Posterior cingulate gyrus (tissue), 11 donors: ENCODE results near the gene ATP5F1E.

Experiments
- DNase-seq, 10 donors: peaks; one replicate each; pipeline versions ENCODE4 v3.0.0 to v3.0.0-alpha.2; 2020 to 2021; ENCODE audit warnings: mixed read lengths in 3 of 10
- intact Hi-C: fragments of 100-400 bp; cut with DNase I; formaldehyde crosslinking; loops from one replicate; pipeline ENCODE4 v1.15.1; 2023

ATP5F1E gene

DNA sequence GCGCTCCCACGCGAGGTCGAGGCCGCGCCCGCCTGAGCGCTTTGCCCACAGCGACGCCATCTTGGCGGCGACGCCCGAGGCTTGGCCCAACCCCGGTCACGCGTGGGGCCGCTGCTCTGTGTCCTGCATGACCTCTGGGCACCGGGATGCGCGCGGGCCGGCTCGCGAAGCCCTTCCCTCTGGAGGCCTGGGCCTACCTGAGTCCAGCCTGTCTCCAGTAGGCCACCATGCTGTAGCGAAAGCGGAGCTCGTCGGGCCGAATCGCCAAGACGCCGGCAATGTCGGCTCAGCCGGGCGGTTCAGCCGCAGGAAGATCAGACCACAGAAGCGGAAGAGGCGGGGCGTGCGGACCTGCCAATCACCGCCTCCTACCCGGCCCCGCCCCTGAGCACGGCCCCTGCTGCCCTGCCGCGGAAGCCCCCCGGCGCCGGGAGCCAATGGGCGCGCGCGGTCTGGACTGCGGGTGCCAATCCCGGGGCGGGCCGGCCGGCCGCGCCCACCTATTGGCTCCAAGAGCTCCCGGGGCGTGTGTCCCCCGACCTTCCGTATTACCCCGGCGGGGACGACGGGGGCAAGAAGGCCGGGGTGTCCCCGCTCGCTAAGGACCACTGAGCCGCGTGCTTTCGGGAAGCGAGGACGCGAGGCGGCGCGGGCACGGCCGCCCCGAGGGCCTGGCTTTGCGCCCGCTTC, at the start of gene ATP5F1E:
Gene ATP5F1E (minus strand): TSS at position 313 of the 690 bp plus-strand sequence. CDS start 84 bp downstream, at position 229.
- intact Hi-C loops, result loop anchor here (1.0 to 5.0 kb wide), 2 partner anchors 10 to 50 kb away; partner anchors contain the start of genes NELFCD and PRELID3B
- peak; percentile 91 to 100 (median 96) for DNase-seq

DNA sequence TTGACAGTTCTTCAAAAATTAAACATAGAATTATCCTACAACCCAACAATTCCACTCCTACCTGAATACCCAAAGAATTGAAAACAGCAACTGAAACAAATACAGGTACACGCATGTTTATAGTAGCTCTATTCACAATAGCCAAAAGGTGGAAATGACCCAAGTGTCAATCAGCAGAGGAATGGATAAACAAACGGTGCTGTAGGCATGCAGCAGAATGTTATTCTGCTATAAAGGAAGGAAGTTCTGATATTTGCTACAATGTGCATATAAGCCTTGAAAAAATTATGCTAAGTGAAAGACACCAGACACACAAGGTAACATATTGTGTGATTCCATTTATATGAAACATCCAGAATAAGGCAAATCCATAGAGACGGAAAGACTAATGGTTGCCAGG, 48.9 kb upstream of the ATP5F1E start:
- intact Hi-C loops, result no loop called here

DNA sequence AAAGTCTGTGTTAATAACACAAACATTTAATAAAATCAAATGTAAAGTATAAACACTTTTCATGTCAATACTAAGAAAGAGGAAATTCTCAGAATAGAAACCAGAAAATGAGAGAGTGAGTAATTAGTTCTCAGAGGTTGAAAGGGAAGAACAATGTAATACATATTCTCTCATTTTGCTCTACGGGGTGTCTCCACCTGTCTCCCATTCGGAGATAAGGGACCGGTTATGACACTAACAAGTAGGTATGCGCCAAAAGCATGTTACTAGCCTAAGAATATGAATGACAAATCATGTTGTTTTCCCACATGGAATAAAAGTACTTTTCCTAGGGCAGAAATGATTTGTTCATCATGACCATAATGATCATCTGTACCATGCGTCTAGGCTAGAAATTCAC, 46.1 kb upstream of the ATP5F1E start:
- intact Hi-C loops, result no loop called here
- no peak for DNase-seq

More for the DNA sequence above, 48.9 kb upstream of the ATP5F1E start:
- DNase-seq, result no peak

DNA sequence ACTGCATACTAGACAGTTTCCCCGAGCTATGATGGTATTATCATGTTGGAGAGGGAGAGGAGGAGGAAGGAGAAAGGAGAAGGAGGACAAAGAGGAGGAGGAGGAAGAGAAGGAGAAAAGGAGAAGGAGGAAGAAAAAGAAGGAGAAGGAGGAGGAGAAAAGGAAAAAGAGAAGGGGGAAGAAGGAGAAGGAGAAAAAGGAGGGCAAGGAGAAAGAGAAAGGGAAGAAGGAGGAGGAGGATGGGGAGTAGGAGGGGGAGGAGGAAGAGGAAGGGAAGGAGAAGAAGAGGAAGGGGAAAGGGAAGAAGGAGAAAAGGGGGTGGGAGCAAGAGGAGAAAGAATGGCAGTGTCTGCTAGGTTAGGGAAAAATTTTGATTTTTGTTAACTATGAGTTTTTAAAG, 45.6 kb upstream of the ATP5F1E start:
- no peak for DNase-seq
- intact Hi-C loops, result no loop called here

DNA sequence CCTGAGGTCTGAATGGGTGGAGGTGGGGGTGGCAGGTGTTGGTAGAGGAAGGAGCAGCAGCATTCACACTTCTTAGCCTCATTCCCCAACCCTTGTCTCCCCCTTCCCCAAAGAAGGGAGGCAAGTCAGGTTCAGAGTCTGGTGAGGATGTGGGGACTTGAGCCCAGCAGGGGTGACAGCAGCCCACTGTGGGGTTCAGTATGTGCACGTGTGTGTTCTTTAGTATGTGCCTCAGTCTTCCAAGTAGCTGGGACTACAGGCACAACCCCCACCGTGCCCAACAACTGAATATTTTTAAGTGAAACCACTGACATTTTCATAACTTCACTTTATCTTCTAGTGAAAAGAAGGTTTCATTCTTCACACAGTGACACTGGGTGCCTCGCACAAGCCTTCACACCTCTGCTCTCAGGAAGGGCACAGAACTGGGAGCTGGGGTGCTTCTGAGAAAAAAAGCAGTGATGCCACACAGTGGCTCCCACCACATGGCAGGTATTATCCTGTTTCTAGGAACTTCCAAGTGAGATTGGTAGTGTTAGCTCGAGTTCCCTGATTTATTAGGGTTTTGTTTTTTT, 43.9 kb upstream of the ATP5F1E start:
- DNase-seq, result no peak
- intact Hi-C loops, result no loop called here

DNA sequence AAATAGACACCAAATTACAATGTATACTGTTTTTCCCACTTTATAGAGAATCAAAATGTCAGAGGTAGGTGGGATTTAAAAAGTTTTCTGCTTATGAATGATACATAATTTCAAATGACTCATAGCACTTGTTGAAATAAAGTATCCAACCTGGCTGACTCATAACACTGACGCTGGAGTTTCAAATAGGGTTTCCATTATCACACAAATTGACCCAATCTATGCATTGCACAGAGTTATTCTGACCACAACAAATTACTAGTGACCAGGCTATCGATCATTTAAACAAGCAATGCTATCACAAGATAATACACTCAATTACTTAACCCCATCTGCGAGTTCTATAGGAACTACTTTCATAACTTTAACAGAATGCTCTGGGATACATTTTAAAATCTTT, 42.3 kb upstream of the ATP5F1E start:
- intact Hi-C loops, result no loop called here
- no peak for DNase-seq

DNA sequence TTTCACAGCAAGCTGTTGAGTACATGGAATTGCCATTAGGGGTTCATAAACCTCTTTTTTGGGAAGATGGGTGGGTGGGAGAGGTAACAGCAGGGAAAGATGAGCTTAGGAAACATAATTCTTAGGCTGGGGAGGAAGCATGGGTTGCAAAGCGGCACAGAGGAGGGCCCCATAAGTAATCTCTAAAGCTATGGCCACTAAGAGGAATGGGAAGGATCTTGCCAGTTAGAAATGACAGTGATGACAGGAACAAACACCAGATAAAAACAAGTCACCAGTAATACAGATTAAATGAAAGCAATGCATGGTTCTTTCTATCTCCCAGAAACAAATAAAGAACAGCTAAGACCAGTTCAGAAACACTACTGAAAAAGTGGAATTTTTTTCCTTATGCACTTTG, 41.4 kb upstream of the ATP5F1E start:
- intact Hi-C loops, result no loop called here
- no peak for DNase-seq

DNA sequence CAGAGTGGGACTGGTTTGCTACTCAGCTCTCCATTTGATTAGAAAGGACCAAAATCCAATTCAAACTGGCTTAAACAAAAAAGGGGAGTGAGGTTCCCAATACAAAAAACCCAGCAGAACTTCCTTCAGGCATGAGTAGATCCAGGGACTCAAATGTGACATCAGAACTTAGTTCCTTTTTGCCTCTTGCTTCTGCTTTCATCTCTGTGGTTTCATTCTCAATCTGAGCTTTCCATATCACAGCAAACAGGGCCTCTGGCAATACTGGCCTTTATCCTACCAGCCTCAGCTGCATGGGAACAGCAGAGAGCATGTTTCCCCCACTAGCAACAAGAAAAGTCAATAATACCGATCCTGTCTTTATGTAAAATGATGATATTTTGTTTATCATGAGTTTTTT, 39.1 kb upstream of the ATP5F1E start:
- no peak for DNase-seq
- intact Hi-C loops, result no loop called here

DNA sequence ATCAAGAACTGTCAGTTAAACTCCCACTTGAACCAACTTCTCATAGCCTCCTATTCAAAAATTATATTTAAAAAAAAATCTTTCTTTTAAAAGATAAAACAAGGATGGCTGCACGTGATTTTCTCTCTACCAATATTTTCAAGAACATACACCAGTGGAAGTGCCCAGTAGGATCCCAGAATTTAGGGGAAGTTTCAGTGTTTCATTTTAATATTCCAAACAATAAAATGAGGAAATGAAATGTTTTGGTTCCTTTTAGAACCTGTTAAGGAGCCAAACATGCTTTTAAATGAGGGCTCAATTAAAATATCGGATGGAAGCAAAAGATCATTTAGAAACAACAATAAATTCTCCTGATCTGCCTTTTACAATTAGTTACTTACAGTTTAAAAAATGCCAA, 36.9 kb upstream of the ATP5F1E start:
- intact Hi-C loops, result no loop called here
- DNase-seq, result no peak

DNA sequence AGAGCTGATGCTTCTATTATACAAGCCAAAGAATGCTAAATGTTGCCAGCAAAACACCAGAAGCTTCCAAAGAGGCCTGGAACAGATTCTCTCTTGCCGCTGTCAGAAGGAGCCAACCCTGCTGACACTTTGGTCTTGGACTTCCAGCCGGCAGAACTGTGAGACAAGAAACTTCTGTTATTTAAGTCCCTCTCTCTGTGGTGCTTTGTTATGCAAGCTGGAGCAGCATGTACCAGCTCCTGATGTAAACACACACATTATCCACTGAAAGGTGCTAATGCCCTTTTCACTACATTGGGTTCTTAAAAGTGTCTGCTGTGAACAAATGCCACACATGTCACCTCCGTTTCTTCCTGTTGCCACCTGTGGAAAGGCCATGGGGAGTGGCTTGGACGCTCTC, 36.4 kb upstream of the ATP5F1E start:
- DNase-seq, result no peak
- intact Hi-C loops, result no loop called here

DNA sequence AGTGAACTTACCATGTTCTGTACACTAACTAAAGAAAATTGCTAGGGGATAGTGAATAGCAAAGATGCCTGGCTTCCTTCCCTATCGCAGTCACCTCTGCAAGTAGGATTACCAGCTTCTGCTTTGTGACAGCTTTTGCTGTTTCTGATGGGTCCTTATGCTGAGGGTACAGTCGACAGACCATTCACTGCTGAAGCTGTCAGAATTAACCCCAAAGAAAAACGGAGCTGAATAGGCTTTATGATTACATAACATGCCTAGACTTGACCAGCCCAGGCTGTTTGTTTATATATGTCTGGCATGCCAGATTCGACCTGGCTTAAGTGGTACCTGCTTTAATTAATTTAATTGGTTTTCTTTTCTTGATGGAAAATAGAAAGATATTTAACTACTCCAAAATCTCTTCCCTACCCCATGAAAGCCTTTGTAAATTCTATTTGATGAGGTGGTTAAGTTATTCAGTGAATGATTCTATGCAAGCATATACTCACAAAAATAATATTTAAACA, 32.1 kb upstream of the ATP5F1E start:
- no peak for DNase-seq
- intact Hi-C loops, result no loop called here

DNA sequence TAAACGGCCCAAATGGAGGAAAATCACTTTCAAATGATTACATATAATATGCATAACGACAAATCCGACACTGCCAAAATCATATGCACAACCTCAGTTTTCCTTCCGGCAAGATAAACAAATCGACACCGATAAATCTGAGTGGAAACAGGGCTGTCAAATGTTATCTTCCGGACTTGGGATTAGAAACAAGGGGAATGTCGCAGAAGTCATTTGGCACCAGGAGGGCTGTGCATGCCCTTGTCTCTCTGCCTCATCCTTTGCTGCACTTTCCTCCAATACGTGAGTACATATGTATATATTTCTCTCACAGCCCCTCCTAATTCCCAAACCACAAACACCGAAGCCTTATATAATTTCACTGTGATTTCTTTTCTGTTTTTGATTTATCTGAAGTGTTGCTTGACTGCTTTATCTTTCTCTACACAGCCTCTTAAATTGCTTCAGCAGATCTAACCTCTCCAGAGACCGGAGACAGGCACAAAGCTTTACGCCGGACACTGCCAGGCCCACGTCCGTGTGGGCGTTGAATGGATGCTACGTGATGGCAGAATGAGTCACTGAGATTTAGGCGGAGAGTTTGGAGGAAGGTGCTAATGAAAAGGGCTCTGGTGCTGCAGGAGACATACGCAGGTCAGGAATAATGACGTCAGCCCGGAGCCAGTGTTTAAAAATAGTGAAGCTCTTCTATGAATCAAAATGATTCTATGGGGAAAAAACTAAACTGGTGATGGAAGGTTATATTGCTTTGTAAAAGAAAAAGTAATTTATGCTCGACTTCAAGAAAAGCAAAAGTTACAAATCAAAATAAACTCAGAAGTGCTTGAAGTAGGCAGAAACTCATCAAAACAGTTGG, 31.5 kb upstream of the ATP5F1E start:
- DNase-seq, result peak in 7 of 10 donors; percentile 14 to 86 (median 34)
- intact Hi-C loops, result no loop called here

DNA sequence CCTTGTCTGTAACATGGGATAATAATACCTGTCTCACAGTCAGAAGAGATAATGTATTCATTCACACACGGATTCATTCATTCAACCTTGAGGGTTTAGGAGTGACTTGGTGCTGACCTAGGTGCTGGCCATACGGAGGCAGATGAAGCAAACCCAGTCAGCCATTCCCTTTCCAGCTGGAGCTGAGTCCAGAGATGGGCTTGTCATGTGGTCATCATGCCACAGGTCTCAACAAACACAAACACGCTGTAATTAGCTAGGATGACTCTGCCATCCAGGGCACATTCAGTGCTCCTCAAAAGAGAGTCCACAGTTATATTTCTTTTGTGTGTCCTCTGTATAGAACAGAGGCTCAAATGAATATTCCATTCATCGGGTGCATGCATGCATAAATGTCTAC, 29.9 kb upstream of the ATP5F1E start:
- intact Hi-C loops, result no loop called here
- DNase-seq, result no peak

DNA sequence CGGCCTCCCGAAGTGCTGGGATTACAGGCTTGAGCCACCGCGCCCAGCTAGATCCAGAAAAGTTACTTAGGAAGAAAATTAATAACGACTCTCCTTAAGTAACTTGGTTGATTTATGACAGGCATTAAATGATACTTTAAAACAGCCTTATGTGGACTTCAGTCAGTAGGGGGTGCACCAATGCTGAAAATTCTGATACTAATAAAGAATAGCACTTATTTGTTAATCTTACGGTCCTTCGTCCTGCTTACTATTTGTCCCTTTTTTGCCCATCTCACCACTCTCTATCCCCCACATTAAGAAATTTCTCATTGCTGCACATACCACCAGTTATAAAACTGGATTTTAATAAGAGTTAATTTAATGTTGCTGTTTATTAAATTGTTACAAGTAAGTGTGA, 23.2 kb upstream of the ATP5F1E start:
- DNase-seq, result no peak
- intact Hi-C loops, result no loop called here

DNA sequence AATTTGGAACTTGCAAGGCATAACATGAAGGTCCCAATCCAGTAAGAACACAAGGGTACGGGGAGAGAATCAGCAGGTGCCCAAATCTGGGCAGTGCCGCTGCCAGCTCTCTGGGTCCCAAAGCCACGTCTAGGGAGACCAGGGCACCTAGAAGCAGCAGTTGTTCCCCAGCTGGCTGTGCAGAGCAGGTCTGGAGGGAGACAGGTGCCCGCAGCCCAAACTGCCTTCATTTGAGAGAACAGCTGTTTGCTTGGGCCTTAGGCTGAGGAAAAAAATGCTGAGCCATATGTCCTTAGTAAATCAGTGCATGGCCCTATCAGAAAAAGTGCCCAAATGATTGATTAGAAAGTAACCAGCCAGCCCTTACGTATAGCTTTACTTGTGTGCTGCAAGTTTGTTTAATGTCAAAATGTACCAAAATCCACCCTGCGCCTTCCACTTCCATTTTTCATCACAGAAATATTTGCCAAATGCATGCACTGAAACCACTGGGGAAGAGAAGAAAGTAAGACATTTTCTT, 19.6 kb upstream of the ATP5F1E start:
- intact Hi-C loops, result no loop called here

DNA sequence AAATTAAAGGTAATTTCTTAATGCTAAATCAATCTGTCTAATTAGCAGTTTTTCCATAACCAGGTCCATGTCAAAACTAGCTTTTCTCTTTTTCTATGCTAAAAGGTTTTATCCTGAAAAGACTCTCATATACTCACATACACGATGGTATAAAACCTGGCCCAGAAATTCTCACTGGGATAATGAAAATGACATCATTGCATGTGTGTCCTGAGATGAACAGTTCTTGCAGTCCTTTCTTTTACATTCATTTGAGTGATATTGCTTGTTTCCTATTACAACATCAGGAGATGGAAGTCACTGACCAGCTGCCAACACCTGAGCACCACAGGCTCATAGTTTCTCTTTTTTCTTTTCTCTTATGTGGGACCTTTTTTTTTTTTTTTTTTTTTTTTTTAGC, 18.3 kb upstream of the ATP5F1E start:
- intact Hi-C loops, result no loop called here
- no peak for DNase-seq

More for the DNA sequence above, 19.6 kb upstream of the ATP5F1E start:
- DNase-seq, result no peak

DNA sequence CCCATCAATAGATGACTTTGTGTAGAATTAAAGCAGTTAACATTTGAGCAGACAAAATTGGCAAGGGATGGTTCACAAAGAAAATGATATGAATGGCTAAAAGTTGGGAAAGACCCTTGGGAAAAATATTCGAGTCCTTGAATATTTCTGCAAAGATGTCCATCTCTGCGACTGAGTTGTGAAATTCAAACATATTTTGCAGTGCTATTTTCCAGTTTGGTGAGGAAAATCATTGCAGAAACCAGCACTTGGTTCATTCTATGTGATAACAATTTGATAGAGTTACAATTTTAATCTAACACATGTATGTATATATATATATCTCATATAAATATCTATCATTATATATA, 16.5 kb upstream of the ATP5F1E start:
- DNase-seq, result no peak
- intact Hi-C loops, result no loop called here

DNA sequence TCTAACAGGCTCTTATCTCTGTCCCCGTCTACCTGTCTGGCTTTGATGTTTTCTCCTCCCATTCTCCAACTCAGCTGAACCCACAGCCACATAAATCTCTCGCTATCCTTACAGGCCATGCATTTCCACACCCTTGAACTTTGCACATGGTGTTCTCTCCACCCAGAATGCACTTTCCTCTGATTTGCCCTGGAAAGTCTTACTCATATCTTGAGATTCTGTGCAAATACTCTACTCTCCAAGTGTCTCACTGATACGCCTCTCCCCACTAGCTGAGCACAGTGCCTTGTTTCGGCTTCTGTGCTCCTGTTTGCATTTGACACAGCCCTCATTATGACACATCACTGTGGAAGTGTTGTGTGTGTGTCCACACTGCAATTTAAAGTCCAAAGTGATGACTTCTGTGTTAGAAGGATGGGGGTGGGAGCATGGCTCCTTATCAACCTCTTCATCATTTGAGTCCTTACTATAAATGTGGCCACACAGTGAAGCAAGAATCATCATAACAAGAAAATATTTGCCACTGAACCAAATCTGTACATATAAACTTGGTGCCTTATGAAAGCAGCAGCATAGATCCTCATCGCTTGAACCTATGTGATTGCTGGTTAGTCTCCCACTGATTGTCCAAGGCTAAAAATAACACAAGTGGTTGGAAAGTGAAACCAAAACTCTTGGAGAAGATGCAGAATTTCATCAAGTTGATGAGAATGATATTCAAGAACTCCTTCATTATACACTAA, 16.0 kb upstream of the ATP5F1E start:
- intact Hi-C loops, result no loop called here
- no peak for DNase-seq

DNA sequence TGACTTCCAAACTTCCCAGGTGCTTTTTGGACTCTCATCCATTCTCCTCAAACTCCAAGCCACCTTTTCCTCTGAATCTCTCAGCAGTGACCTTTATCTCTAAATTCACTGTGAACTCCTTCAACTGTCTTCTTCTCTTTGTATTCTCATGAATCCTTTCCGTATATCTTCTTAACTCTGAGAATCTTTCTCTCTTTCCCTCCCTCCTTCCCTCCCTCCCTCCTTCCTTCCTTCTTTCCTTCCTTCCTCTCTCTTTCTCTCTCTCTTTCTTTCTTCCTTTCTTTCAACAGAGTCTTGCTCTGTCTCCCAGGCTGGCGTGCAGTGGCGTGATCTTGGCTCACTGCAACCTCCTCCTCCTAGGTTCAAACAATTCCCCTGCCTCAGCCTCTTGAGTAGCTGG, 14.7 kb upstream of the ATP5F1E start:
- DNase-seq, result no peak
- intact Hi-C loops, result no loop called here

DNA sequence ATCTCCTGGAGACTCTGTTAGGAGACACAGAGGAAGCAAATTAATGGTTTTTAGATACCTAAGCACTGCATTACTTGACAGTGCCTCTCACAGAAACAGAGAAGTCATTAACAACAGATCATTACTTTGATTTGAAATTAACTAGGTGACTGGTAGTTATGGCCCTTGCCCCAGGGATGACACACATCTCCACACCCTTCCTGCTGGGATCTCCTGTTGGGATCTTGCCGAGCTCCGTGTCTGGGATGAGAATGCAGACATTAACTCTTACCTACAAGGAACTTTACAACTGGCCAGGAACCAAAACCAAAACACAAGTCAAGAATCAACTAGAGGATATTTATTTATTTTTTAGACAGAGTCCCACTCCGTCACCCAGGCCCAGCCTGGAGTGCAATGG, 12.7 kb upstream of the ATP5F1E start:
- intact Hi-C loops, result no loop called here
- DNase-seq, result no peak

DNA sequence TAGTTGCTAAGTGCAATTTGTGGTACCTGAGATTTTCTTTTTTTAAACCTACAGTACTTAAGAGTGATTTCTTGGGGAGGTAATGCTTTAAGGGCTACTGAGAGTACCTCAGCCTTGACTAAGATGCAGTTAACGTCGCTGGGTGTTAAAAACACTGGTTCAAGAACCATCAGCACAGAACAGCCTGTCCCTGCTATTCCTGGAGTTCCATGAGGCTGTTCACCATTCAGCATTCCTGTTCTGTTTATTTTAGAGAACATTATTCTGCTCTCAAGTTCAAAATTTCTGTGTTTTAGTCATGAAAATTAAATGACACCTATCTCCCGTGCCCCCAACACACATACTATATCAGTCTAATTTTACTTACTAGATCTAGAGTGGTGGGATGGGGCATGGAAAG, 12.2 kb upstream of the ATP5F1E start:
- intact Hi-C loops, result no loop called here
- DNase-seq, result no peak
